Measurements from ENCODE around the gene G6PD. TPM values are rescaled to one million over a fixed set of nuclear protein-coding genes. Genes with fewer than 3 reads are reported as not detected.

G6PD gene
- total and polyA plus RNA-seq, 8 donors, result 6.7 to 17.9 (median 12.4) TPM

GRCh38 chrX:154481911-154482601, 64.6 kb downstream of the G6PD start:
- Histone ChIP-seq H3K36me3 (no peaks in the 10 kb centered on the region), H3K4me1 (no peaks in the 10 kb centered on the region), H3K9me3 (no peaks in the 10 kb centered on the region), H3K27ac (no peak overlapping the region), H3K4me3 (no peak overlapping the region), H3K27me3 (no peaks in the 10 kb centered on the region)
- ATAC-seq (no peak), FAIRE-seq (no peak), DNase-seq (peak in 1 of 6 donors; percentile 58)
- intact Hi-C loops (cut with DNase I), result no loop called here
- no peak for TF ChIP-seq CTCF (IDR thresholded peaks at IDR 0.05)
- 68 to 77% methylated on average over 14 of the region's 14 CpGs for WGBS, 2 donors

Other genes with a start within 250 kb of the G6PD start
- 100 to 1,000 TPM in 4 of 6 donors, 10 to 100 TPM in 2; 67.0 to 298 (median 142) TPM for gene FLNA, start 172.2 kb downstream of the G6PD start, total RNA-seq
- 100 to 1,000 TPM; 222 to 259 TPM for gene FLNA, start 172.2 kb downstream of the G6PD start, polyA plus RNA-seq
- gene EMD, start 167.6 kb downstream of the G6PD start, total RNA-seq, result 10 to 100 TPM; 23.1 to 42.9 (median 38.7) TPM
- gene EMD, start 167.6 kb downstream of the G6PD start, polyA plus RNA-seq, result 10 to 100 TPM; 56.0 to 86.7 TPM
- gene RPL10, start 148.5 kb downstream of the G6PD start, total RNA-seq, result 1,000 to 10,000 TPM; 2,194 to 4,058 (median 3,145) TPM
- gene RPL10, start 148.5 kb downstream of the G6PD start, polyA plus RNA-seq, result 1,000 to 10,000 TPM; 2,751 to 3,412 TPM
- gene DNASE1L1, start 137.6 kb downstream of the G6PD start, total RNA-seq, result 10 to 100 TPM in 1 of 6 donors, 1 to 10 TPM in 5; 5.1 to 13.6 (median 7.3) TPM
- 10 to 100 TPM; 11.3 to 16.5 TPM for gene DNASE1L1, start 137.6 kb downstream of the G6PD start, polyA plus RNA-seq
- gene TAFAZZIN, start 135.3 kb downstream of the G6PD start, total RNA-seq, result 10 to 100 TPM; 14.6 to 26.7 (median 17.1) TPM
- 10 to 100 TPM; 77.0 to 82.7 TPM for gene TAFAZZIN, start 135.3 kb downstream of the G6PD start, polyA plus RNA-seq
- gene ATP6AP1, start 118.2 kb downstream of the G6PD start, total RNA-seq, result 10 to 100 TPM; 27.8 to 55.6 (median 37.7) TPM
- 10 to 100 TPM; 34.1 to 82.4 TPM for gene ATP6AP1, start 118.2 kb downstream of the G6PD start, polyA plus RNA-seq
- gene GDI1, start 109.7 kb downstream of the G6PD start, total RNA-seq, result 10 to 100 TPM; 25.5 to 61.4 (median 35.5) TPM
- gene GDI1, start 109.7 kb downstream of the G6PD start, polyA plus RNA-seq, result 100 to 1,000 TPM in 1 of 2 donors, 10 to 100 TPM in 1; 93.7 to 138 TPM
- 10 to 100 TPM; 21.2 to 39.8 (median 22.0) TPM for gene FAM50A, start 102.7 kb downstream of the G6PD start, total RNA-seq
- gene FAM50A, start 102.7 kb downstream of the G6PD start, polyA plus RNA-seq, result 100 to 1,000 TPM in 1 of 2 donors, 10 to 100 TPM in 1; 91.5 to 128 TPM
- gene PLXNA3, start 88.6 kb downstream of the G6PD start, total RNA-seq, result 10 to 100 TPM; 10.5 to 40.7 (median 16.3) TPM
- 10 to 100 TPM; 15.0 to 39.0 TPM for gene PLXNA3, start 88.6 kb downstream of the G6PD start, polyA plus RNA-seq
- 10 to 100 TPM in 5 of 6 donors, 1 to 10 TPM in 1; 9.5 to 19.6 (median 12.7) TPM for gene LAGE3, start 67.6 kb downstream of the G6PD start, total RNA-seq
- 10 to 100 TPM; 10.1 to 15.2 TPM for gene LAGE3, start 67.6 kb downstream of the G6PD start, polyA plus RNA-seq
- gene UBL4A, start 60.2 kb downstream of the G6PD start, total RNA-seq, result 10 to 100 TPM; 16.0 to 32.2 (median 21.5) TPM
- 10 to 100 TPM; 13.6 to 20.4 TPM for gene UBL4A, start 60.2 kb downstream of the G6PD start, polyA plus RNA-seq
- gene SLC10A3, start 56.2 kb downstream of the G6PD start, total RNA-seq, result 10 to 100 TPM in 5 of 6 donors, 1 to 10 TPM in 1; 9.6 to 12.2 (median 11.3) TPM
- 10 to 100 TPM; 16.2 to 19.1 TPM for gene SLC10A3, start 56.2 kb downstream of the G6PD start, polyA plus RNA-seq
- gene FAM3A, start 30.6 kb downstream of the G6PD start, total RNA-seq, result 10 to 100 TPM; 26.4 to 40.4 (median 32.7) TPM
- gene FAM3A, start 30.6 kb downstream of the G6PD start, polyA plus RNA-seq, result 10 to 100 TPM; 70.7 to 78.5 TPM
- 10 to 100 TPM in 2 of 6 donors, 1 to 10 TPM in 4; 6.3 to 11.7 (median 8.3) TPM for gene IKBKG, start 774 bp upstream of the G6PD start, total RNA-seq
- 10 to 100 TPM; 25.2 to 29.7 TPM for gene IKBKG, start 774 bp upstream of the G6PD start, polyA plus RNA-seq
- not detected for gene CTAG1A, start 38.3 kb upstream of the G6PD start, total RNA-seq
- gene CTAG1A, start 38.3 kb upstream of the G6PD start, polyA plus RNA-seq, result not detected
- gene CTAG1B, start 72.4 kb upstream of the G6PD start, total RNA-seq, result not detected
- gene CTAG1B, start 72.4 kb upstream of the G6PD start, polyA plus RNA-seq, result not detected
- not detected for gene CTAG2, start 106.7 kb upstream of the G6PD start, total RNA-seq
- 1 to 10 TPM in 1 of 2 donors, not detected in 1; 1.2 TPM for gene CTAG2, start 106.7 kb upstream of the G6PD start, polyA plus RNA-seq
- gene GAB3, start 204.2 kb upstream of the G6PD start, total RNA-seq, result 1 to 10 TPM; 1.2 to 4.0 (median 1.4) TPM
- 1 to 10 TPM; 1.2 to 2.7 TPM for gene GAB3, start 204.2 kb upstream of the G6PD start, polyA plus RNA-seq
- 10 to 100 TPM; 16.8 to 31.4 (median 25.0) TPM for gene DKC1, start 216.0 kb upstream of the G6PD start, total RNA-seq
- 10 to 100 TPM; 16.8 to 26.5 TPM for gene DKC1, start 216.0 kb upstream of the G6PD start, polyA plus RNA-seq

Data from pancreas (tissue), 10 donors.